Ascending aorta (tissue), 2 donors: ENCODE data around the gene LRRC37B. TPM values are rescaled to one million over a fixed set of nuclear protein-coding genes. Genes with fewer than 3 reads are reported as not detected.

ENCODE experiments used
- DNase-seq, 2 donors: peaks; one replicate each; pipeline ENCODE4 v3.0.0-alpha.2; 2019; ENCODE audit warnings: low spot score in 2 of 2
- H3K27ac ChIP-seq, 2 donors: fragments of 200-600 bp; sonication (generic); one replicate each; pipeline ENCODE4 v1.5.1; 2016 to 2017; ENCODE audit warnings: mild to moderate bottlenecking in 1 of 2
- H3K27me3 ChIP-seq: fragments of 200-600 bp; sonication (generic); one replicate; pipeline ENCODE4 v1.5.1; 2017
- H3K36me3 ChIP-seq, 2 donors: fragments of 200-600 bp; sonication (generic); one replicate each; pipeline ENCODE4 v1.5.1; 2016
- H3K4me1 ChIP-seq, 2 donors: fragments of 200-600 bp; sonication (generic); one replicate each; pipeline ENCODE4 v1.5.1; 2016 to 2017; ENCODE audit warnings: mild to moderate bottlenecking in 1 of 2
- H3K4me3 ChIP-seq, 2 donors: fragments of 200-600 bp; sonication (generic); one replicate each; pipeline ENCODE4 v1.5.1; 2016 to 2017; ENCODE audit warnings: mild to moderate bottlenecking in 1 of 2
- H3K9me3 ChIP-seq, 2 donors: fragments of 200-600 bp; sonication (generic); one replicate each; pipeline ENCODE4 v1.5.1; 2016
- CTCF ChIP-seq, 3 experiments: fragments of 200-600 bp in 2 of 3; fragments of 450-650 bp in 1 of 3; sonication (generic) in 2 of 3; IDR thresholded peaks; one replicate each; pipeline ENCODE4 v1.5.1; 2016 to 2019; ENCODE audit warnings: antibody characterized with exemption in 3 of 3, mild to moderate bottlenecking in 1 of 3, moderate library complexity in 1 of 3
- intact Hi-C: fragments of 100-400 bp; cut with DNase I; formaldehyde crosslinking; loops from one replicate; pipeline ENCODE4 v1.15.1; 2023
- total RNA-seq: library from RNA; depleted of rRNA; stranded (reverse); fragments of >200 nt; gene quantifications from one replicate; pipeline ENCODE4 v1.1.0, GENCODE V29; 2016

LRRC37B gene
- total RNA-seq, 1 donor from 2014 or later: 0.75 TPM

DNA sequence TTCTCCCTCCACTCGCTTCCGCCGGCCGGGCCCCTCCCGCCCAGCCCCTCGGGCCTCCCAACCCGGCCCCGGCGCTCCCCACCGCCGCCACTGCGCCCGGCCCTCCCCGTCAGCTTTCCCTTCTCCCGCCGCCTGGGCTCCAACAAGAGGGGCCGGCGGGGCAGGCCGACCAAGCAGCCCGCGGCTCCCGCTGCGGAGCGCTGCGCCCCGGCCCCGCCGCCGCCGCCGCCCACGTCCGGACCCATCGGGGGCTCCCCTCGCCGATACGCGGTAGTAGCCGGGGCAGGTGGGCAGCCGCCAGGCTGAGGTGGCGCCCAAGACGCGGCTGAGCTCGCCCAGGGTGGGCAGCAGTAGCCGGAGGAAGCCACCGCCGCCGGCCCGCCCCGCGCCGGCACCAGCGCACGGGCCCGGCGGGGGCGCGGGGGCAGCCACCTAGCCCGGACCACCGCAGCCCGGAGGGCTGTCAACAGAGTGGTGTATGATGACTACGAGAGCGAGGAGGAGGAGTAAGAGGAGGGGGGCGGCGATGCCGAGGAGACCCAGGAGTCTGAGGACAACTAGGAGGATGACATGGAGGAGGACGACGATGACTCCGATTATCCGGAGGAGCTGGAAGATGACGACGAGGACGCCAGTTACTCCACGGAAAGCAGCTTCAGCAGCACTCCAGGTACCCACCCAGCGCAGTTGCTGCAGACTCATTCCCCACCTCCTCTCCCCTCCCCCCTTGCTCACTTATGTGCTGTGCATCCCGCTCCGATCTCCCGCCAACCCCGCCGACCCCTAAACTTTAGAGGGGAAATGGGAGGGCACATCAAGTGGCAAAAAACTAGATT, 498 bp downstream of the LRRC37B start:
- H3K27ac ChIP-seq: peak overlapping the region; percentile 62 to 92
- peaks cover 5 to 15% of the 10 kb centered on the region in 2 donors for H3K4me1 ChIP-seq
- no peaks in the 10 kb centered on the region for H3K36me3 ChIP-seq
- H3K27me3 ChIP-seq: no peaks in the 10 kb centered on the region
- peak overlapping the region; percentile 87 to 95 for H3K4me3 ChIP-seq
- no peaks in the 10 kb centered on the region for H3K9me3 ChIP-seq
- no peak for DNase-seq
- intact Hi-C loops: loop anchor here (2.0 kb wide), 1 partner anchor 135 kb away; the partner anchor contains the start of gene RHOT1
- no peak for TF ChIP-seq CTCF (IDR thresholded peaks at IDR 0.05)

GRCh38 chr17:32009262-32009542, 2.0 kb downstream of the LRRC37B start:
- Histone ChIP-seq H3K4me3 (peak overlapping the region; percentile 87 to 95), H3K4me1 (peaks cover 5 to 15% of the 10 kb centered on the region in 2 donors), H3K9me3 (no peaks in the 10 kb centered on the region), H3K27me3 (no peaks in the 10 kb centered on the region), H3K27ac (no peak overlapping the region), H3K36me3 (no peaks in the 10 kb centered on the region)
- DNase-seq: no peak
- intact Hi-C loops: no loop called here
- no peak for TF ChIP-seq CTCF (IDR thresholded peaks at IDR 0.05)

DNA sequence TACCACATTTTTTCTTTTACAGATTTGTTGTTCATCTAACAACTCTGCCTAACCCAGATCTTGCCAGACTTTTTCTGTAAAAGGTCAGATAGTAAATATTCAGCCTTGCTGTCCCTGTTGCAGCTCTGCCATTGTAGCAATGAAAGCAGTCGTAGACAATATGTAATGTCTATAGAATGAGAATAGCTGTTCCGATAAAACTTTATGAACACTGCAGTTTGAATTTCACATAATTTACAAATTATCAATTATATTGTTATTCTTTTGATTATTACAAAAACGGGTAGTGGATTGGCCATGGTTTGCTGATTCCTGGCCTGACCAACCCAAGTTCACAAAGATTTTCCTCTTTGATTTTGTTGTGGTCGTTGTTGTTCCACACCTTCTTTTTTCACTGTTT, 2.9 kb downstream of the LRRC37B start:
- H3K27ac ChIP-seq: no peak overlapping the region
- H3K27me3 ChIP-seq: no peaks in the 10 kb centered on the region
- peaks cover 5 to 15% of the 10 kb centered on the region in 2 donors for H3K4me1 ChIP-seq
- intact Hi-C loops: no loop called here
- no peak overlapping the region for H3K4me3 ChIP-seq
- no peaks in the 10 kb centered on the region for H3K9me3 ChIP-seq
- TF ChIP-seq CTCF (IDR thresholded peaks at IDR 0.05): no peak
- no peaks in the 10 kb centered on the region for H3K36me3 ChIP-seq
- DNase-seq: no peak

GRCh38 chr17:32015245-32016013, 8.2 kb downstream of the LRRC37B start:
- Histone ChIP-seq H3K27me3 (no peaks in the 10 kb centered on the region), H3K36me3 (peaks cover 0 to 10% of the 10 kb centered on the region in 2 donors), H3K4me1 (peaks cover 0 to 1% of the 10 kb centered on the region in 2 donors), H3K9me3 (no peaks in the 10 kb centered on the region), H3K27ac (no peak overlapping the region), H3K4me3 (no peak overlapping the region)
- DNase-seq: no peak
- no peak for TF ChIP-seq CTCF (IDR thresholded peaks at IDR 0.05)
- intact Hi-C loops: no loop called here

DNA sequence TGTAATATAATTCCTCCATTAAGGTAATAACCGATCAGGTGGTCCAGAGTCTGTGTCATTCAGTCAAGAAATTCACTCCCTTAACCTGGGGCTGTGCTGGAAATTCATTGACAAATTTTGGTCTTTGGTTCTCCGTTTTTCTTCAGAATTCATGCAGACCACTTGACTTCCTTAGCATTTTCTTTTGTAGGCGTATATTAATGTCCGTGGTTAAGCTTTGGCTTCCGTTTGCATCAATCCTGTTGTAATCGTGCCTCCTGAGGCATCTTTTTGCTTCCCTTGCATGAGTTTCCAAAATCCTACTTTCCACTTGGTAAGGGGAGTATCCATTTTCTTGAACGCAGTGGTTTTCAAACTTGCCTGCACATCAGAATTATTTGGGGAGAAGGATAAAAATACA, 9.0 kb downstream of the LRRC37B start:
- no peak for TF ChIP-seq CTCF (IDR thresholded peaks at IDR 0.05)
- no peak for DNase-seq
- intact Hi-C loops: no loop called here

More for the DNA sequence above, 9.0 kb downstream of the LRRC37B start:
- Histone ChIP-seq H3K4me1 (peaks cover 3 to 9% of the 10 kb centered on the region in 2 donors), H3K36me3 (peaks cover 0 to 10% of the 10 kb centered on the region in 2 donors), H3K27ac (no peak overlapping the region), H3K9me3 (no peaks in the 10 kb centered on the region), H3K27me3 (no peaks in the 10 kb centered on the region), H3K4me3 (no peak overlapping the region)
